GM19025 (cell line): ENCODE results near the gene MKKS.
A peak's percentile ranks its signal among the peaks of the same experiment; 100 is the strongest.

Experiments
- ATAC-seq: cut with Tn5 transposase; IDR thresholded peaks from one replicate; pipeline ENCODE4 v1.9.1; 2021; ENCODE audit warnings: mild to moderate bottlenecking, low read depth, moderate library complexity; ENCODE audit not compliant: unreplicated experiment

Gene MKKS

GRCh38 chr20:10453241-10453640 is 19.2 kb upstream of the MKKS start:
- ATAC-seq, result peak; percentile 82

- no peak for ATAC-seq
These were observed 15.2 kb upstream of the MKKS start for GRCh38 chr20:10449270-10449669.

DNA sequence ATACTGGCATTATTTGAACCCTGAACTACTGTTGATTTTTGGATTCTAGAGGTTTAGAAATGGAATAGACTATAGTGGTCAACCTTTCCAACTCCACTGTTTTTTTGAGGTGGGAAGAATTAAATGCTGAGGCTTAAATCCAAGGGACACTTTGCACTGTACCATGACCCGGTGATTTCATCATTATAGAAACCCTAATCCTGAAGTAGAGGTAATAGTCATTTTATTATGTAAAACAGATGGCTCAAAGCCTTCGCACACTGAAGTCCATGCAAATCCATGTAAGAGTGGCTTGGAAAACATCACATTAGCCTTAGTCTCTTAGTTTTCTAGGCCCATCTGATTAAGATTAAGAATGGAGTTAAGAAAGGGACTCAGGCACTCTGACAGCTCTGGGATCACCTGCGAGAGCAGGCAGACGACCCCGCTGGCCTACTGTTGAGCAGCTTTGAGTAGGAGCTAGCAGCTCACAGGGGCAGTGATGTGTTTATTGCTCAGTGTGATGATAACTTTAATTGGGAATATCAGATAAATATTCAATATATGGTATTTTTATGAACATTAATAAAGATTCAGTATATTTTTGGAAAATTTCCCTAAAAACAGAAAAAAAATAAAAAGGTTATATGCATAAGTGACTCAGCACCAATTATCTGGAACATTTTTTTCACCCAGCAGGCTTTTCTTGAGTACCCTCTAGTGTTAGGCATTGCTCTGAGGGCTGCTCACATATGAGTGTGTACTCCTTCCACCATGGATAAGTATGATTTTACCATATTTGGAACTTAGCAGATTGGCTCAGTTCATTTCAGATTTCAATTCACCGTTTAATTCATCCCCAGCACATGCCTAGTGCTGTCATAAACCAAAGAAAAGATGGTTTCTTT is 14.5 kb upstream of the MKKS start:
- ATAC-seq, result no peak

- peak; percentile 93 for ATAC-seq
These were observed 13.0 kb upstream of the MKKS start for GRCh38 chr20:10447028-10447427.

GRCh38 chr20:10445758-10446157 is 11.7 kb upstream of the MKKS start:
- ATAC-seq, result no peak

DNA sequence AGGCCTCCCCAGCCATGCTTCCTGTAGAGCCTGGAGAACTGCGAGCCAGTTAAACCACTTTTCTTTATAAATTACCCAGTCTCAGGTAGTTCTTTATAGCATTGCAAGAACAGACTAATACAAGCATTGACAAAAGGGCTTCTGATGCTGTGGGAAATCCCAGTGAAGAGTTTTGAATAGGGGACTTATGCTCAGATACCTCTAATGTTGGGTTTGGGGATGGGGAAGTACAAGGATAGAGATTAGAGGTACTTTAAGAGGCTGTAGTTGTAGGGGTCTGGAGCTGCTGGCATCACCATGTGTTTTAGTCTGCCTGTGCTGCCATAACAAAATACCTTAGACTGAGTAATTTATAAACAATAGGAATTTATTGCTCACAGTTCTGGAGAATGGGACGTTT is 9.9 kb upstream of the MKKS start:
- no peak for ATAC-seq

DNA sequence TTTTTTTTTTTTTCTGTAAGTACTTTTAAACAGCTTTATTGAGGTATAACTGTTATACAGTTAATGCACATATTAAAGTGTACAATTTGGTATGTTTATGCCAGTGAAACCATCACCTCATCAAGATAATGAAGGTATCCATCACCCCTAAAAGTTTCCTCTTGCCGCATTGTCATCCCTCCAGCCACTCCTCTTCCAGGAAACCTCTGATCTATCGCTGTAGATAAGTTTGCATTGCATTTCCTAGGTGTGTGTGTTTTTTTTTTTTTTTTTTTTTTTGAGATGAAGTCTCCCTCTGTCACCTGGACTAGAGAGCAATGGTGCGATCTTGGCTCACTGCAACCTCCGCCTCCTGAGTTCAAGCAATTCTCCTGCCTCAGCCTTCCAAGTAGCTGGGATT is 4.2 kb upstream of the MKKS start:
- ATAC-seq, result no peak

DNA sequence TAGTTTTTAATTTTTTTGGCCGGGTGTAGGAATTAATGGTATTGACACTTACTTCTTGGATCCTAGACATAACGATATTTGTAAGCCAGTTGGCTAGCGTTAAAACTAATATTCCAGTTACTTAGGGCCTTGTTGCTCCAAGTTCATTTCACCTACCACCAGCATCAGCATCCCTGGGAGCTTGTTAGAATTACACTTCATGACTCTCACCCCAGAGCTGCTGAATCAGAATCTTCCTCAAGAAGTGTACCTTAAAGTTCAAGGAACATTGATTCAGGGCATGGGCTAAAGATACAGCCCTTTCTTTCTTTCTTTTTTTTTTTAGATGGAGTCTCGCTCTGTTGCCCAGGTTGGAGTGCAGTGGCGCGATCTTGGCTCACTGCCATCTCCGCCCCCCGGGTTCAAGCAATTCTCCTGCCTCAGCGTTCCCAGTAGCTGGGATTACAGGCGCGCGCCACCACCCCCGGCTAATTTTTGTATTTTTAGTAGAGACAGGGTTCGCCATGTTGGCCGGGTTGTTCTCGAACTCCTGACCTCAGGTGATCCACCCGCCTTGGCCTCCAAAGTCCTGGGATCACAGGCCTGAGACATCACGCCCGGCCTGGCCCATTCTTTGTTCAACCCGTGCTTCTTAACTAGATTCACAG is 2.2 kb upstream of the MKKS start:
- no peak for ATAC-seq

- peak; percentile 53 for ATAC-seq
These were observed 1.1 kb upstream of the MKKS start, which contains the start of gene SLX4IP for GRCh38 chr20:10434832-10435812. Gene SLX4IP, plus strand, starts transcription at chr20:10435305. Its CDS starts 22,900 bp downstream, at chr20:10458205.

- ATAC-seq, result peak; percentile 35
These were observed 427 bp upstream of the MKKS start for GRCh38 chr20:10434467-10434831.

GRCh38 chr20:10433014-10433622 is 904 bp downstream of the MKKS start:
- ATAC-seq, result no peak

DNA sequence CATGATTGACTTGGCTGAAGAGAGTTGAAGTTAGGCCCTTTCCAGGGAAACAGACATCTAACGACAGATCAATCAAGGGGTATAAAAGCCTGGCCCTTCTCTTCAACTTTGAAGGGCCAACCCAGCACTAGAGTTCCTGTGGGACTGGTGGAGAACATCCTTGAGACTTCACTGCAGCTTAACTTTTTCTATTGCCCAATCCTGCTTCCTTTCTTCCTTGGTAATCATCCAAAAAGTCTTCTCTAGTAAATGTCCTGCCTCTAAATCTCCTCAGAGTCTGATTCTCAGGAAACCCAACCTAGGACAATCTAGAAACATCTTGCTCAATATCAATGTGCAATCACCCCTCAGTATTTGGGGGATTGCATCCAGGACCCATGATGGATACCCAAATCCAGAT is 1.9 kb downstream of the MKKS start:
- ATAC-seq, result no peak

DNA sequence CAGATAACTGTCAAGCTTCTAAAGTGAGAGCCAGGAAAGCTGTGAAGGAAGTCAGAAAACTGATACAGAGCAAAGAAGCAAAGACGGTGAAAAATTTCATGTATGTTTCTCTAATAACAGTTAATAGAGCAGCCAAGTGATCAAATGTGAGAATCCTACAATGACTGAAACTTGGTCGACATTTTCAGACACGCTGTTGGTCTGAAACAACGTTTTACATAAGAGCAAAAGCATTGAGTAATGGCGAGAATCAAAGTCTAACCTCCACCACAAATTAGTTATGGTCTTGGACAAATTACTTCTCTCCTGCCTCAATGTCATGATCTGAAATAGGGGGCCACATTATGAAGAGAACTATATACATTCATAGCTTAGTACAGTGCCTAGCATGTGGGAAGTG is 3.3 kb downstream of the MKKS start:
- ATAC-seq, result no peak

- no peak for ATAC-seq
These were observed 4.0 kb downstream of the MKKS start for GRCh38 chr20:10430000-10430466.

- no peak for ATAC-seq
These were observed 4.5 kb downstream of the MKKS start for GRCh38 chr20:10429443-10429981.

- ATAC-seq, result no peak
These were observed 6.0 kb downstream of the MKKS start for GRCh38 chr20:10428008-10428407.

- ATAC-seq, result no peak
These were observed 6.8 kb downstream of the MKKS start for GRCh38 chr20:10427060-10427692.

GRCh38 chr20:10423735-10424134 is 10.3 kb downstream of the MKKS start:
- ATAC-seq, result no peak

DNA sequence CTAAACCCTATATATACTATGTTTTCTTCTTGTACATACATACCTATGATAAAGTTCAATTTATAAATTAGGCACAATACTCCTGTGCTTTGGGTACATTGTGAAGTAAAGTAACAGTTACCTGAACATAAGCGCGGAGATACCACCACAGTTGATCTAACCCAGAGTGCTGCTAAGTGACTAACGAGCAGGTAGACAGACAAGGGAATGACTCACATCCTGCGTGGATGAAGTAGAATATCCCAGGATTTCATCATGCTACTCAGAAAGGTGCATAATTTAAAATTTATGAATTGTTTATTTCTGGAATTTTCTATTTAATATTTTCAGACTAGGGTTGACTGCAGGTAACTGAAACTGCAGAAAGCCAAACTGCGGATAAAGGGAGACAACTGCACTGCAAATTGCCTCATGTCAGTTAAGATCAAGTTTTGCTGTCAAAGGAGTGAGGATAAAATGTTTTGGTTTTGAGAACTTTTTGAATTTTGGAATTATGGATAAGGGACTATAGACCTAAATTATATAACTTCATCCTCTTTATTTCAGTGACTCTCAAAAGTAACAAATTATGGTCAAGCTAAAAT is 14.4 kb downstream of the MKKS start:
- ATAC-seq, result no peak
